AG10803 (cell line): ENCODE measurements around the gene PSMD5.

Experiments
- DNase-seq: peaks from one replicate; pipeline ENCODE4 v3.0.0; 2010; ENCODE audit warnings: low read depth
- H3K4me3 ChIP-seq: 2 replicates; pipeline ENCODE4 v1.5.1; 2011; ENCODE audit warnings: mild to moderate bottlenecking, low read length, control low read depth
- TF ChIP-seq, protein P1 (sequence below): conservative IDR thresholded peaks from 2 replicates; pipeline ENCODE4 v1.5.1; 2011; ENCODE audit warnings: mild to moderate bottlenecking, low read length, control low read depth, inconsistent platforms

The PSMD5 gene

DNA sequence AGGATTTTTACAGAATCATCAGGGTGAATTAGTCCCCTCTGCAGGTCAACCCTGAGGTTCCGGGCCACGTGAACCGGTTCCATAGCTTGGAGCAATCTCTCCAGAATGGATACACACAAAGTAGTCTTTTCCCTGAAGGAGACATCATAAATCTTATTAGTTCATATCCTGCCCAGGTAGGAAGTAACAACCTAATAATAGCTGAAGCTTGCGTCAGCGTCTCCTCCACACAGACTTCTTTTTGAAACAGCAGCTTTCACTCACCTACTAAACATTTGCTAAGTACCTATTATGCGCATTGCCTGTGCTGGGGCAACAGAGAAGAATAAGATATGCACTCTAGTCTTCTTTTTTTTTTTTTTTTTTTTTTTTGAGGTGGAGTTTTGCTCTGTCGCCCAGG, 9.4 kb downstream of the PSMD5 start:
- no peak overlapping the region for H3K4me3 ChIP-seq
- no peak for DNase-seq
- TF ChIP-seq, protein P1, sequence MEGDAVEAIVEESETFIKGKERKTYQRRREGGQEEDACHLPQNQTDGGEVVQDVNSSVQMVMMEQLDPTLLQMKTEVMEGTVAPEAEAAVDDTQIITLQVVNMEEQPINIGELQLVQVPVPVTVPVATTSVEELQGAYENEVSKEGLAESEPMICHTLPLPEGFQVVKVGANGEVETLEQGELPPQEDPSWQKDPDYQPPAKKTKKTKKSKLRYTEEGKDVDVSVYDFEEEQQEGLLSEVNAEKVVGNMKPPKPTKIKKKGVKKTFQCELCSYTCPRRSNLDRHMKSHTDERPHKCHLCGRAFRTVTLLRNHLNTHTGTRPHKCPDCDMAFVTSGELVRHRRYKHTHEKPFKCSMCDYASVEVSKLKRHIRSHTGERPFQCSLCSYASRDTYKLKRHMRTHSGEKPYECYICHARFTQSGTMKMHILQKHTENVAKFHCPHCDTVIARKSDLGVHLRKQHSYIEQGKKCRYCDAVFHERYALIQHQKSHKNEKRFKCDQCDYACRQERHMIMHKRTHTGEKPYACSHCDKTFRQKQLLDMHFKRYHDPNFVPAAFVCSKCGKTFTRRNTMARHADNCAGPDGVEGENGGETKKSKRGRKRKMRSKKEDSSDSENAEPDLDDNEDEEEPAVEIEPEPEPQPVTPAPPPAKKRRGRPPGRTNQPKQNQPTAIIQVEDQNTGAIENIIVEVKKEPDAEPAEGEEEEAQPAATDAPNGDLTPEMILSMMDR = no peak

DNA sequence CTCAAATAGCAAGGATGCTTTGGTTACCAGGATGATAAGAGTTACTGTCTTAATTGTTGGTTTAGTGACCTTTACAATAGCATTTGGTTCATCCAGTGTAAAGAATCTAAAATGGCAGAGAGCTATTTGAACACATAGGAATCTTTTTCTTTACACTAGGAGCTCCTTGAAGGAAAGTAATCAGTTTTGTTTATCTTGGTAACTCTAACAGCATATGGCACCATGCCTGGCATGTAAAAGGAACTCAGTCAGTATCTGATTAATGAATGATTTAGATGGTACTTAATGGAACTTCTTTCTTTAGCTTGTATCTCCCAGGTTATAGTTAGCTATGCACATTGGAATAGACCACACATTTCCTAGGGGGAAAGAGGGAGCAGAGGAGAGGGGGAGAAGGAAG, 9.9 kb downstream of the PSMD5 start:
- TF ChIP-seq, protein P1 = no peak
- no peak for DNase-seq
- H3K4me3 ChIP-seq = no peak overlapping the region

DNA sequence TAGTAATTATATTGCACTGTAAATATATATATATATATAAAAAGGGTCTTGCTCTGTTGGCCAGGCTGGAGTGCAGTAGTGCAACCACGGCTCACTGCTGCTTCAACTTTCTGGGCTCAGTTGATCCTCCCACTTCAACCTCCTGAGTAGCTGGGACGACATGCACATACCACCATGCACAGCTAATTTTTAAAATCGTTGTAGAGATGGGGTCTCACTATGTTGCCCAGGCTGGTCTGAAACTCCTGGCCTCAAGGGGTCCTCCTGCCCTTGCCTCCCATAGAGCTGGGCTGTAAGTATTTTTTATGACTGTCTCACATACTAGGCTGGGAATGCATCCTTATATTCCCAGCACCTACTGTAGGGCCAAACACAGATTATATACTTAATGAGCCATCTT, 11.9 kb downstream of the PSMD5 start:
- H3K4me3 ChIP-seq = no peak overlapping the region
- TF ChIP-seq, protein P1 = no peak
- no peak for DNase-seq

DNA sequence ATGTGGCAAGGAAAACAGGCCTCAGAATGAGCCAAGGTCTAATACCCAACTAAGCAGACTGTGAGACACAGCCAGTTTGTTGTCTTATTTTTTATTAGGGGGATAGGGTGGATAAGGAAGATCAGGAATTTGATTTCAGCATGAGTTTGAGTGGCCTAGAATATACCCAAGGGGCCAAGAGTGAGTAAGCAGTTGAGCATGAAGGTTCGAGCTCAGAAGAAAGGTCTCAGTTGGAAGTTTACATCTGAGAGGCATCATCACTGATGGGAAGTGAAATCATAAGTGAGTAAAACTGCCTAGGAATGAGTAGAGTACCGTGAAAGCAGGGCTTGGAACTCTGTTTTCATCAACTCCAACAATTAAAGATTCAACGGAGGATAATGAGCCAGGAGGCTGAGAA, 12.6 kb downstream of the PSMD5 start:
- H3K4me3 ChIP-seq = no peak overlapping the region
- no peak for DNase-seq
- TF ChIP-seq, protein P1 = no peak

DNA sequence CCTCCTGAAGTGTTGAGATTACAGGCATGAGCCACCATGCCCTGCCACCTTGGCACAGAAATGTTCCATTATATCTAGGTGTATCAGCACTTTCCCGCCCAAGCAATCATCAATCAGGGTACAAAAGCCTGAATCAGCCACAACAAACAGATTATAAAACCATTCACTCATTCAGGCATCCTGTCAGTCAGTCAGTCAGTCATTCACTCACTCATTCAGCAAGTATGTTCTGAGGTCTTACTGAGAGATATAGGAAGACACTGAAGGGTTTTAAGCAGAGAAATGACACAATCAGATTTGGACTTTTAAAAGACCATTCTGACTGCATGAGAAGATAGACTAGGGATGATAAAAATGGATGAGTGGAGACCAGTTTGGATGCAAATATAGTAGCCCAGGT, 13.1 kb downstream of the PSMD5 start:
- no peak overlapping the region for H3K4me3 ChIP-seq

DNA sequence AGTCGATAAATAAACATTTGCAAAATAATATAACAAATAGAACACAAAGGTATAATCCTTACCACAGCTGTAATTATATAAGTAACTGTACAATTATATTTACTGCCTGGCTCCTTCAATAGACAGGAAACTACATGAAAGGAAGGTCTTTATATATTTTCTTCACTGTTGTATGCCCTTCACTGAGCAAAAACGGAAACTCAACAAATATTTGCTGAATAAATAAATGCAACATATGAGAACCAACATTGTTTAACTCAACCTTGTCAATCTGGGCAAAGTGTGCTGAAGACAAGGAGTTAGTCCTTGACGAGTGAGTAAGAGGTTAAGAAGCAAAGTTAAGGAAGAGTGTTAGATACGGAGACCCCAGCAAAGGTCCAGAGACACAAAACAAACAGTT, 22.6 kb downstream of the PSMD5 start:
- no peak overlapping the region for H3K4me3 ChIP-seq
- DNase-seq = no peak
- TF ChIP-seq, protein P1 = no peak

More for the DNA sequence above, 13.1 kb downstream of the PSMD5 start:
- no peak for DNase-seq
- TF ChIP-seq, protein P1 = no peak

DNA sequence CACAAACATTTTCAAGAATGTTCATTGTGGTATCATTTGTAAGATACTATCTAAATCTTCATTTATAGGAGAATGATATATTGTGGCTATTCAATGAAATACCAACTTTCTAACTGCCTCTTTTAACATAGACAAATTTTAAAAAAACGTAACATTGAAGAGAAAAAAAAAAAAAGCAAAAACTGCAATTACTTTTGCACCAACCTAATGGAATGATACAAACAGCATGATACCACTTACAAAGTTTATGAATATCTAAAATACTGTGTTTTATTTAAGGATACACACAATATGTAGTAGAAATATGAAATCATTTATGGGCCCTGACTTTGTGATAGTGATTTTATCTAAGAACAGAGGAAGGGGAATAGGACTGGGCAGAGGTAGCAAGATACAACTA, 24.1 kb downstream of the PSMD5 start:
- H3K4me3 ChIP-seq = no peak overlapping the region
- DNase-seq = no peak
- TF ChIP-seq, protein P1 = no peak
